Measurements from ENCODE around the gene TBC1D3D. TPM values are rescaled to one million over a fixed set of nuclear protein-coding genes. Genes with fewer than 3 reads are reported as not detected.
"Not testable (repeated sequence)": the region's sequence is repeated elsewhere in the genome, so short reads cannot be mapped to it uniquely, and the experiment has no call there.

The TBC1D3D gene
- 0.33 TPM for total RNA-seq

GRCh38 chr17:38003676-38004075 lies at the start of gene TBC1D3D:
TBC1D3D (plus strand) TSS chr17:38003976; CDS start chr17:38005561, 1,585 bp downstream.
- ATAC-seq: not testable (repeated sequence)

GRCh38 chr17:37988960-37989359 lies 14.8 kb upstream of the TBC1D3D start, which contains the start of gene TBC1D3L:
TBC1D3L (minus strand) TSS chr17:37989060; CDS start chr17:37987520, 1,540 bp downstream.
- not testable (repeated sequence) for DNase-seq (ENCODE audit: low spot score); ATAC-seq

More at GRCh38 chr17:38003676-38004075, at the start of gene TBC1D3D:
- DNase-seq (ENCODE audit: low spot score): not testable (repeated sequence)

Other genes with a start within 250 kb of the TBC1D3D start
- gene TBC1D3K, start 79.6 kb upstream of the TBC1D3D start, total RNA-seq: not detected
- 10.4 TPM for gene TBC1D3L, start 14.9 kb upstream of the TBC1D3D start, total RNA-seq
- 0.18 TPM for gene TBC1D3C, start 64.7 kb downstream of the TBC1D3D start, total RNA-seq
- gene TBC1D3E, start 124.0 kb downstream of the TBC1D3D start, total RNA-seq: not detected
- not detected for gene TBC1D3, start 188.6 kb downstream of the TBC1D3D start, total RNA-seq

Measured in left lobe of liver (tissue), 2 donors.